ENCODE results near the gene LRIT2. TPM values are rescaled to one million over a fixed set of nuclear protein-coding genes. Genes with fewer than 3 reads are reported as not detected.

LRIT2 gene
- total RNA-seq, 2 donors from 2014 or later: not detected

DNA sequence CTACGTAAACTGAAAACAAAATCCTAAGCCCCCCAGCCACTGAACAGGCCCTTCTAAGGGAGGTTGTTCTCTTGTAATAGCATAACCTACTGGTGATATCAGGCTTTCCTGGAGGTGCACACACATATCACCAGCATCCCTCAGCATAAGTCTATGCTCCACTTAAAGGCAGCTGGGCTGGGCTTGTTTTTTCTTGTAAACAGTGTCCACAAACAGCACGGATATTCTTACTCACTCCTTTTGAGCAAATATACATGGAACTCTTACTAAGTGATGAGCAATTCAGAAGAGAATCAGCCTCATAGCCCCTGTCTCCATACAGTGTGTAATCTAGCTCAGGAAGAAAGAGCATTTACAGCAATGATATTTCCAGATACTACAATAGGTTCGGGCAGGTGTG lies 13.6 kb upstream of the LRIT2 start:
- no peak overlapping the region for H3K4me3 ChIP-seq
- DNase-seq (ENCODE audit: low spot score) (no peak), ATAC-seq (ENCODE audit: insufficient number of reproducible peaks, low FRiP score, low read depth) (no peak)
- no peaks in the 10 kb centered on the region for H3K36me3 ChIP-seq
- H3K9me3 ChIP-seq: no peaks in the 10 kb centered on the region
- TF ChIP-seq, protein P1, sequence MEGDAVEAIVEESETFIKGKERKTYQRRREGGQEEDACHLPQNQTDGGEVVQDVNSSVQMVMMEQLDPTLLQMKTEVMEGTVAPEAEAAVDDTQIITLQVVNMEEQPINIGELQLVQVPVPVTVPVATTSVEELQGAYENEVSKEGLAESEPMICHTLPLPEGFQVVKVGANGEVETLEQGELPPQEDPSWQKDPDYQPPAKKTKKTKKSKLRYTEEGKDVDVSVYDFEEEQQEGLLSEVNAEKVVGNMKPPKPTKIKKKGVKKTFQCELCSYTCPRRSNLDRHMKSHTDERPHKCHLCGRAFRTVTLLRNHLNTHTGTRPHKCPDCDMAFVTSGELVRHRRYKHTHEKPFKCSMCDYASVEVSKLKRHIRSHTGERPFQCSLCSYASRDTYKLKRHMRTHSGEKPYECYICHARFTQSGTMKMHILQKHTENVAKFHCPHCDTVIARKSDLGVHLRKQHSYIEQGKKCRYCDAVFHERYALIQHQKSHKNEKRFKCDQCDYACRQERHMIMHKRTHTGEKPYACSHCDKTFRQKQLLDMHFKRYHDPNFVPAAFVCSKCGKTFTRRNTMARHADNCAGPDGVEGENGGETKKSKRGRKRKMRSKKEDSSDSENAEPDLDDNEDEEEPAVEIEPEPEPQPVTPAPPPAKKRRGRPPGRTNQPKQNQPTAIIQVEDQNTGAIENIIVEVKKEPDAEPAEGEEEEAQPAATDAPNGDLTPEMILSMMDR (IDR thresholded peaks at IDR 0.05): no peak
- H3K27ac ChIP-seq: no peak overlapping the region
- no peaks in the 10 kb centered on the region for H3K27me3 ChIP-seq (replicated peaks; ENCODE audit: insufficient read depth)
- no peaks in the 10 kb centered on the region for H3K4me1 ChIP-seq (ENCODE audit: control insufficient read depth in 1 of 2, low read depth in 2 of 2)

DNA sequence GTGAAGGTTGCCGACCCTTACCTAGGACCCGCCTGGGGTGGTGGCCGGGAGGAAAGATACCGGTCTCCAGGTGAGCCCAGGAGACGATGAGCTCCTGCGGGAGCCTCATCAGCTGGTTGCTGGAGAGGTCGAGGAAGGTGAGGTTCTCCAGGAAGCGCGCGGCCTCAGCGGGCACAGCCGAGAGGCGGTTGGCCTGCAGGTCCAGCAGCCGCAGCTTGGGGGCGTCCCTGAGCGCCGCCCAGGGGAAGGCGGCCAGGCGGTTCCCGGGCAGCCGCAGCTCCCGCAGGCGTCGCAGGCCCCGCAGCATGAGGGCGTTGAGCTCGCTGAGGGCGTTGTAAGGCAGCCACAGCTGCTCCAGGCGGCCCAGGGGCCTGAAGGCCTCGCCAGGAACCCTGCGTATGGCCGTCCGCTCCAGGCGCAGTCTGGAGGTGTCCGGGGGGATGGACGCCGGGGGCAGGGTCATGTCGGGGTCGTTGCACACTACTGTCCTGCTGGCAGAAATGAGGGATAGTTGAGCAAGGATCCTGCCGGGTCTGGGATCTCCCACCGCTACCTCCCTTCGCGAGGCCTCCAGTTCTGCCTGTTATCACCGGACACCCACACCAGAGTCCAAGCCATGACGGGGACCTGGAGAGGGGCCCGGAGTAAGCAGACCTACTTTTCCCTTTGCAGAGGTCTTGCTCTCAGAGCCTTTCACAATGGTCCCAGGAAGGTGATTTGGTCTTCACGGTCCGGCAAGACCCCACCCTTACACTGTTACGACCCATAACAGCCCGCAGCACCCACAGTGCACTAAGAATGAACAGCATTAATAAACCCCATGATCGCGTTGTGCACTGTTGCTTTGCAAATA lies 12.1 kb upstream of the LRIT2 start:
- no peak overlapping the region for H3K27ac ChIP-seq
- H3K27me3 ChIP-seq (replicated peaks; ENCODE audit: insufficient read depth): no peaks in the 10 kb centered on the region
- TF ChIP-seq, protein P1 (IDR thresholded peaks at IDR 0.05): no peak
- no peaks in the 10 kb centered on the region for H3K9me3 ChIP-seq
- DNase-seq (ENCODE audit: low spot score): no peak
- ATAC-seq (ENCODE audit: insufficient number of reproducible peaks, low FRiP score, low read depth): no peak
- no peaks in the 10 kb centered on the region for H3K36me3 ChIP-seq
- no peak overlapping the region for H3K4me3 ChIP-seq
- no peaks in the 10 kb centered on the region for H3K4me1 ChIP-seq (ENCODE audit: control insufficient read depth in 1 of 2, low read depth in 2 of 2)

DNA sequence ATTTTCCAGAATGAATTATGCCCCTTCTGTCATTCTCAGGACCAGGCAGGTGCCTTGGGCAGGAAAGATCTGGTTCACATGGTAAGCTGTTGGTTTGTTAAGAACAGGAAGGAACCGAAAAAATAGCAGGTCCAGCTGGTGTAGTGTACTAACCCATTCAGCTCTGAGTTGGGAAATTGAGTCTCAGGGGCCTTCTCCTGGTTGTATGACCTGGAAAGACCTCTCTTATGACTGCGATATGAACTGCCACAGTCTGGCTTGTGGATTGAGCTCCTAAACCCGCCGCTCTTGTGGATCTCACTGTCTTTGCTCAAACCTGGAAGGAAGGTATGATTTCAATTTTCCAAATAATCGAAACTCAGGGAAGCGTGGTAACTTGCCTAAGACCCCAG lies 11.5 kb upstream of the LRIT2 start:
- TF ChIP-seq, protein P1 (IDR thresholded peaks at IDR 0.05): no peak
- Histone ChIP-seq H3K27ac (no peak overlapping the region), H3K27me3 (replicated peaks; ENCODE audit: insufficient read depth) (no peaks in the 10 kb centered on the region), H3K4me1 (ENCODE audit: control insufficient read depth in 1 of 2, low read depth in 2 of 2) (no peaks in the 10 kb centered on the region), H3K9me3 (no peaks in the 10 kb centered on the region), H3K36me3 (no peaks in the 10 kb centered on the region), H3K4me3 (no peak overlapping the region)
- ATAC-seq (ENCODE audit: insufficient number of reproducible peaks, low FRiP score, low read depth) (no peak), DNase-seq (ENCODE audit: low spot score) (no peak)

DNA sequence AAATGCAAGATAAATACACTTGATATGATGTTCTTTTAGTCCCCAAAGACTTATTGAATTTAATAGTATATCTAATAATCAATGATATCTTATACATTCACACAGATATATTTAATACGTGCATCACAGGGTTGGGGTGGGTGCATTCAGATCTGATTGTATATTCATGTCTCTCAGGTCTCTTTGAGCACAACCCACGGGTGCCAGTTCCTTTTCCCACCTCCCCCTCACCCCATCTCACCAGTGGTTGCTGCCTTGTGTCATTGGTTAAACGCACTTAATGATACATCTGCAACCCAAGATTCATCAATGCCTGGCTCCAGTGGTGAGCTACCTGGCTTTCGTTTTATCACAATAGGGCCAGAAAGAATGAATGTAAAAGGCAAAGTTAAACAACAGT lies 9.8 kb upstream of the LRIT2 start:
- H3K36me3 ChIP-seq: no peaks in the 10 kb centered on the region
- H3K4me3 ChIP-seq: no peak overlapping the region
- TF ChIP-seq, protein P1 (IDR thresholded peaks at IDR 0.05): no peak
- no peaks in the 10 kb centered on the region for H3K4me1 ChIP-seq (ENCODE audit: control insufficient read depth in 1 of 2, low read depth in 2 of 2)
- no peak for ATAC-seq (ENCODE audit: insufficient number of reproducible peaks, low FRiP score, low read depth)
- H3K27ac ChIP-seq: no peak overlapping the region
- DNase-seq (ENCODE audit: low spot score): no peak
- no peaks in the 10 kb centered on the region for H3K27me3 ChIP-seq (replicated peaks; ENCODE audit: insufficient read depth)
- H3K9me3 ChIP-seq: no peaks in the 10 kb centered on the region

DNA sequence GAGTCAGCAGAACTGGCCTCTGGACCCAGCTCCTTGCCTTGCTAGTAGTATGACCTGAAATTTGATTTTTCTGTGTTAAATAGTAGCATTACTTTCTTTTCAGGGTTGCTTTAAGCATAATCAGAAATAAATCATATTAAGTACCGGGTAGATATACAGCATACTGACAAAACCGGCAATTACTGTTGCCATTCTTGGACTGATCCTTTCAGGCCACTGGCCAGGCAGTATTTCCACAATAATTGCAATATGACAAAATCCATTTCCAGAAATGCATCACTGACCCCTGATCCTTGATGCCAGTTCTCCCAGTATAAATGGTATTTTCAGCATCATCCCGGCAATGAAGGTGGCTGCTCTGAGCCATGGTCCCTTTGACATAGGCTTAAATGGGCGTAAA lies 9.1 kb upstream of the LRIT2 start:
- no peak overlapping the region for H3K27ac ChIP-seq
- no peak overlapping the region for H3K4me3 ChIP-seq
- H3K27me3 ChIP-seq (replicated peaks; ENCODE audit: insufficient read depth): no peaks in the 10 kb centered on the region
- H3K36me3 ChIP-seq: no peaks in the 10 kb centered on the region
- no peak for DNase-seq (ENCODE audit: low spot score)
- TF ChIP-seq, protein P1 (IDR thresholded peaks at IDR 0.05): no peak
- no peaks in the 10 kb centered on the region for H3K9me3 ChIP-seq
- no peaks in the 10 kb centered on the region for H3K4me1 ChIP-seq (ENCODE audit: control insufficient read depth in 1 of 2, low read depth in 2 of 2)
- ATAC-seq (ENCODE audit: insufficient number of reproducible peaks, low FRiP score, low read depth): no peak

Data from thoracic aorta (tissue), 2 donors.